Measurements from ENCODE around the gene SH3TC2.

GRCh38 chr5:148965511-148966265 lies 97.2 kb downstream of the SH3TC2 start:
- TF ChIP-seq, protein P1, sequence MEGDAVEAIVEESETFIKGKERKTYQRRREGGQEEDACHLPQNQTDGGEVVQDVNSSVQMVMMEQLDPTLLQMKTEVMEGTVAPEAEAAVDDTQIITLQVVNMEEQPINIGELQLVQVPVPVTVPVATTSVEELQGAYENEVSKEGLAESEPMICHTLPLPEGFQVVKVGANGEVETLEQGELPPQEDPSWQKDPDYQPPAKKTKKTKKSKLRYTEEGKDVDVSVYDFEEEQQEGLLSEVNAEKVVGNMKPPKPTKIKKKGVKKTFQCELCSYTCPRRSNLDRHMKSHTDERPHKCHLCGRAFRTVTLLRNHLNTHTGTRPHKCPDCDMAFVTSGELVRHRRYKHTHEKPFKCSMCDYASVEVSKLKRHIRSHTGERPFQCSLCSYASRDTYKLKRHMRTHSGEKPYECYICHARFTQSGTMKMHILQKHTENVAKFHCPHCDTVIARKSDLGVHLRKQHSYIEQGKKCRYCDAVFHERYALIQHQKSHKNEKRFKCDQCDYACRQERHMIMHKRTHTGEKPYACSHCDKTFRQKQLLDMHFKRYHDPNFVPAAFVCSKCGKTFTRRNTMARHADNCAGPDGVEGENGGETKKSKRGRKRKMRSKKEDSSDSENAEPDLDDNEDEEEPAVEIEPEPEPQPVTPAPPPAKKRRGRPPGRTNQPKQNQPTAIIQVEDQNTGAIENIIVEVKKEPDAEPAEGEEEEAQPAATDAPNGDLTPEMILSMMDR (IDR thresholded peaks at IDR 0.05): no peak
- TF ChIP-seq POLR2A (IDR thresholded peaks at IDR 0.05): no peak

Data from testis (tissue), 2 donors.